Stimulated activated naive CD4-positive, alpha-beta T cell (primary cell): Measurements from ENCODE around the gene ZCCHC24.
"Not testable (repeated sequence)": the region's sequence is repeated elsewhere in the genome, so short reads cannot be mapped to it uniquely, and the experiment has no call there.

ENCODE experiments used
- DNase-seq, 6 experiments: peaks; one replicate each; lab custom pipeline; 2025; lab: John Stamatoyannopoulos, UW

ZCCHC24 gene

DNA sequence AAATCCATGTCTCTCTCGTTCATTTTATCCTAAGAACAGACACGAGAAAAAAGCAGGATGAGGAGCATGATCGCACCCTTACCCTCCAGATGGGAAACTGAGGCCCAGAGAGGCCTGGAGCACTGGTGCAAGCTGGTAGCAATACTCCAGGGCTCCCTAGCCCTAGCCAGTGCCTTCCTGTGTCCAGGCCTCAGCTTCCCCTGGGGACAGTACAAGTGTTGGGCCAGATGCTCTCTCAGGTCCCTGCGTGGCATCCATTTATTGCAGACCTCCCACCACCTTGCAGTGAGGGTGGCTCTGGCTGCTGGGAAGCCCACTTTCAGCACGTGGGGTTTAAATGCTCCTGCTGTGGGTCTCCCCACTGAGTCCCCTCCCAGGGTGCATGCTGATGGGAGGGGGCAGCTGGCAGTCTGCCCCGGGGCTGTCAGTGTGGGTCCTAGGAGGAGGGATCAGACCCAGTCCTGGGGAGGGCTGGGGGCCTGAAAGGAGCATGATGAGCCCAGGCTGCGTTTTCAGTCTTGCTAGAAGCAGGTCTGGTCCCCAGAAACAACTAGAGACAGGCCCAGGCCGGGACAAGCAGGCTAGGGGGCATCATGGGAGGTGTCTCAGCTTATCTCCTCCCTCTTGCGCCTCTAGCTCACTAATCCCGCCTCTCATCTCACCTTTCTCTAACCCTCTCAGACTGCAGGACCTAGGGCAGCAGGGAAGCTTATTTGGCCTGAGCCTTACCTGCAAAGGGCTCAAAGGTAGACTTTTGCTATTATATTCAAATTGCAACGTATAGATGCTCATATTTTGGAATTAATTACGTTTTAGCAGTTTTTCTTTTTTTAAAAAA, 98.8 kb downstream of the ZCCHC24 start:
- DNase-seq = peak in 1 of 6 experiments; percentile 46

GRCh38 chr10:79346012-79346340, 99.4 kb downstream of the ZCCHC24 start:
- DNase-seq = no peak

DNA sequence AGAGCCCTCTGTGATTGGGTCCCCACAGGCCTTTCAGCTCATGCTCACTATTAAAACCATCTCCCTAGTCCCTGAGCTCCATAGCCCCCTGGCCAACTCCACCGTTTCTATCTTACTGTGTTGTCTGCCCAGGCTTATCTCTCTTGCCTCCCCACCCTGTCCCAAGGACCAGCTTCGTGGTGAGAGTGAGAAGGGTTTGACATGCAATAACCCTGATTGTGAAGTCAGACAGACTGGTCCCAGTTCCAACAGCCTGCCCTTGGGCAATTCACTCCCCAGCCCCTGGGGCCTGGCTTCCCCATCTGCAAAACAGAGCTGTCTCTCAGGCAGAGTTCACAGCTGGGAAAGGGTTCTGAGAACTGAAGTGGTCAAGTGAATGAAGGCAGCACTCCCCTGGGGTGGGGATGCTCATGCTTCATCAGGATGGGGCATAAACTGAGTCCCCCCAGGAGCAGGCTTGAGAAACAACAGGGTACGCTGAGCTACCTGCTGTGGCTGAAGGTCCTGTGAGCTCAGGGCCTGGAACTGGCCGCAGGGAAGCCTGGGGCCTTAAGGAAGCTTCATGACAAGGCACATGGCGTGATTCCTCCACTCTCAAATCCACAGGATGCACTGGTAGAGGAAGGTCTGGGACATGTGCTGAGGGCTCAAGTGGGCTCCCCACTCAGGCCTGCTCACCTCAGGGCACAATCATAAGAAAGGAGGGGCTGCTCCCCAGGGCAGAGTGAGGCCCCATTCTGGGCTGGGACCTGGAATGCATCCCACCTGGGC, 100.0 kb downstream of the ZCCHC24 start:
- no peak for DNase-seq

- DNase-seq = no peak
Measured at GRCh38 chr10:79344502-79345195, 100.8 kb downstream of the ZCCHC24 start.

- no peak for DNase-seq
Measured at GRCh38 chr10:79342811-79343561, 102.4 kb downstream of the ZCCHC24 start.

DNA sequence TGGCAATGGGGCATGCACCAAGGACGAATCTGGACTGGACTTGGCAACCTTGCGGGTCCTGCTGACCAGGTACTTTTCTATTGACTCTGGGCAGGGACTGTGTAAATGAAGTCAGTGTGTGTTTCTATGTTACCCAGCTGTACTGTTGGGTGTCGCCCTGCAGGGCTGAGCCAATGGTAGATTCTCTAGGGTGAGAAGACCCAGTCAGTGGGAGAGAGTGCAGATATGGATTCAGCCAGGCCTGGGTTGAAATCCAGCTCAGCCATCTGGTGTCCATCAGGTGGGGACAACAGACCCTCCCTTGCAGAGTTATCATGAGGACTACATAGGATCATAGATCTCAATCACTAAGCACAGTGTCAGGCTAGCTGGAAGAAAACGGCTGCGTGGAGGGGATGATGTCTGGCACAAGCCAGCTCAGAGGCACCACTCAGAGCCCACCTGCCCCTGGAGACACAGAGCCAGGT, 103.1 kb downstream of the ZCCHC24 start:
- no peak for DNase-seq

DNA sequence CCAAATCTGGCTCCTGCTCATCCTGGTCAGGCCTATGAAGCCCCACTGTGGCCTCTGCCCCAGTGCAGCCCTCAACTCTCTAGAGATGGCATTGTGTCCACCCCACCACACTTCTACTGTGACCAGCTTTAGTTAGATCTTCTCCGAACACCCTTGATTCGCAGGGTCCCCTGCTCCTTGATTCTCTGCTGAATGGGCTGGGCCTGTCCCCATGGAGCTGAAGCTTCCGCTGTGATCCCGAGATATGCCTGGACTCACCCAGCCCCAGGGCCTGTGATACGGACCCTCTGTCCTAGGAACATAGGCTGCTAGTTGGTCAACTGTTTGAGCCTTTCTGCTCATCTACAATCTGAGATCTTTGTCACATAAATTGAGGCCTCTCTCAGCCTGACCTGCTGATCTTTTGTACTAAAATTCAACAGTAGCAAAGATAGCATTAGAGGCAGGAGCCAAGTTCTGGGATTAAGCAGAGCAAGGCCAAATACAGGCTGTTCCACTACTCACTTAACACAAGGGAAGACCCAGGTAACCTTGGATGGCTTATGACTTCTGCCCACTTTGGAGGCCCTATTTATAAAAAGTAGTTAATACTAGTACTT, 104.7 kb downstream of the ZCCHC24 start:
- DNase-seq = no peak

DNA sequence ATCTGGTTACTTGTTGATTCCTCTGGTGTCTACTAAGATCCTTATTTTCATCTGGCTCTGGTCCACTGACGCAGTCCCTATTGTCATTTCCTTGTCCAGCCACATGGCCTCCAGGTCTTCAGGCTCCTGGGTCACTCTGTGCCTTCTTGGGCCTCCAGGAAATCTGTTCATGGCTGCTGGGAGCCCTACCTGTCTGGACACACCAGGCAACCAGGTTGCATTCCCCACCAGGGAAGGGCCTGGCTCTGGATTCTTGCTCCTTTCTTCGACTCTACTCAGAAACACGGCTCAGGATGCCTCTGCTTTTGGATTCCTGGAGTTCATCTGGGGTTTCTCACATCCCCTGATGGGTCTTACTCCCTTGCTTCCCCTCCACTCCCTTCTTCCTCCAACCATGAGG, 106.2 kb downstream of the ZCCHC24 start:
- DNase-seq = no peak

DNA sequence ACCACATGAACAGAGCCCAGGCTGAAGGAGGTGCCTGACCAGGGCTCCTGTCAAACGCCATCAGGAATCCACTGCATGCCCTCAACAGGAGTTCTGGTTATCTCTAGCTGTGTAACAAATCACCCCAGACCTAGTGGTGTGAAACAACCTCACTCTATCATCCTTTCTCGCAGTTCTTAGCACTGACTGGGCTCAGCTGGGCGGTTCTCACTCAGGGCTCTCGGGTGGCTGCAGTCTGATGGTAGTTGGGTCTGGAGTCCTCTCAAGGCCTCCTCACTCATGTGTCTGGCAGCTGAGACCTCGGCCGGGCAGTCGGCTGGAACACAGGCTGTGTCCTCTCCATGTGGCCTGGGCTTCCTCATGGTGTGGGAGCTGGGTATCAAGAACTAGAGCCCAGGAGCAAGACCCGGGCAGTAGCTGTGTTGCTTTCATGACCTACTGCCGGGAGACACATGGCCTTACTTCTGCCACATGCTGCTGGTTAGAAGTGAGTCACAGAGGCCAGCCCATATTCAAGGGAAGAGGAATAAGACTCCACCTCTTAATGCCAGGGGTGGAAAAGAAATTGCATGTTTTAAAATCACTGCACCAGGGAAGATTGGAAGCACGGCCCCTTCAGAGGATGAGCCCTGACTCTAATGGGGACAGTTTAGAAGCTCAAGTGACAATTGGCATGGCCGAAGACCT, 107.5 kb downstream of the ZCCHC24 start:
- not testable (repeated sequence) for DNase-seq

- no peak for DNase-seq
Measured at GRCh38 chr10:79336739-79337138, 108.7 kb downstream of the ZCCHC24 start.

- no peak for DNase-seq
Measured at GRCh38 chr10:79336276-79336675, 109.1 kb downstream of the ZCCHC24 start.

DNA sequence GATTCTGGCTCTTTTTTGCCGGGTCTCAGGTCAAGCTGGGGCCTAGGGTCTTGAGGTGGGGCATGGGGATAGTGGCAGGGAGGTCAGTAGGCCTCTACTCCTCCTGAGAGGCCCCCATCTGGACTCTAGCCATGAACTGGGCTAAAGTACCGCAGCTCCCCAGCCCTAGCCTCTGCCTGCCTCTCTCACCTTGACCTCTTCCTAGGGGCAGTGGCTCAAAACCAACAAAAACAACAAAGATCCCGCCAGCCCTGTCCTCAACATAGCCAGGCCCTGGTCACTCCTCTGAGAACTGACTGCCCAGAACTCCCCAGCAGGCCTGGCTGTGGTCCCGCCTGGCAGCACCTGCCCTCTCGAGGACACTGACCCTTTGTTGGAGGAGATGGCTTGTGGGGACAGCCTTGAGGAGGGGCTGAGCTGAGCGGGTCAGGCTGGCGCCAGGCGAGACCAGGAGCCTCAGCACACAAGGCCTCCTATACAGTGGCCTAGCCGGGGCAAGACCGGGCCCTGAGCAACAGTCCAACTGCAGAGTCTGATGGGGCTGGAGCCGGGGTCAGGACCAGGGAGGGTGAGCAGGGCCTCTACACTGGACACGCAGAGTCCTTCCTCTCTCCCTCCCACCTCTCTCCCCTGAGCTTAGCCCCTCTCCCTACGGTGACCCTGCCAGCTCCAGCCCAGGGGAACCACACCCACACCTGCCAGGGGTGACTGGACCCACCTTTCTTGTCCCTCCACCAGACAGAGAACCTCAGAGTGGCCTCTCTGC, 109.8 kb downstream of the ZCCHC24 start:
- DNase-seq = no peak

GRCh38 chr10:79335094-79335469, 110.3 kb downstream of the ZCCHC24 start:
- no peak for DNase-seq

GRCh38 chr10:79334573-79334972, 110.9 kb downstream of the ZCCHC24 start:
- DNase-seq = no peak

GRCh38 chr10:79333513-79333912, 111.9 kb downstream of the ZCCHC24 start:
- DNase-seq = no peak

GRCh38 chr10:79332610-79333315, 112.7 kb downstream of the ZCCHC24 start:
- not testable (repeated sequence) for DNase-seq
